HG03558 (cell line): ENCODE results near the gene TRUB2.
"Not testable (repeated sequence)": the region's sequence is repeated elsewhere in the genome, so short reads cannot be mapped to it uniquely, and the experiment has no call there.

Experiments used
- ATAC-seq: cut with Tn5 transposase; IDR thresholded peaks from one replicate; pipeline ENCODE4 v1.9.1; 2021; ENCODE audit warnings: moderate number of reproducible peaks; ENCODE audit not compliant: unreplicated experiment; ENCODE audit errors: extremely low read depth

The TRUB2 gene

GRCh38 chr9:128304136-128304970, 17.9 kb downstream of the TRUB2 start:
- ATAC-seq: no peak

- no peak for ATAC-seq
Observed at GRCh38 chr9:128298535-128299482, 23.4 kb downstream of the TRUB2 start.

GRCh38 chr9:128297221-128297773, 24.9 kb downstream of the TRUB2 start:
- no peak for ATAC-seq

GRCh38 chr9:128296340-128297220, 25.7 kb downstream of the TRUB2 start:
- no peak for ATAC-seq

GRCh38 chr9:128294142-128294541, 28.1 kb downstream of the TRUB2 start:
- ATAC-seq: no peak

GRCh38 chr9:128293091-128293490, 29.2 kb downstream of the TRUB2 start:
- ATAC-seq: no peak

GRCh38 chr9:128292009-128292408, 30.2 kb downstream of the TRUB2 start:
- no peak for ATAC-seq

- no peak for ATAC-seq
Observed at GRCh38 chr9:128288273-128289004, 33.8 kb downstream of the TRUB2 start.

GRCh38 chr9:128286440-128286839, 35.8 kb downstream of the TRUB2 start:
- no peak for ATAC-seq

- no peak for ATAC-seq
Observed at GRCh38 chr9:128285033-128285784, 37.0 kb downstream of the TRUB2 start.

- ATAC-seq: no peak
Observed at GRCh38 chr9:128282500-128282899, 39.7 kb downstream of the TRUB2 start.

GRCh38 chr9:128280084-128280622, 42.1 kb downstream of the TRUB2 start:
- ATAC-seq: no peak

GRCh38 chr9:128279088-128280073, 42.9 kb downstream of the TRUB2 start:
- ATAC-seq: not testable (repeated sequence)

GRCh38 chr9:128276574-128277270, 45.5 kb downstream of the TRUB2 start:
- ATAC-seq: no peak

- peak; percentile 97 for ATAC-seq
Observed at GRCh38 chr9:128276008-128276573, 46.2 kb downstream of the TRUB2 start, which contains the start of gene SWI5. Gene SWI5, plus strand, starts transcription at chr9:128276276.
